HG03457 (cell line): ENCODE results near the gene NLRP9.

Source experiments
- ATAC-seq: cut with Tn5 transposase; IDR thresholded peaks from one replicate; pipeline ENCODE4 v1.9.1; 2021; ENCODE audit warnings: moderate number of reproducible peaks; ENCODE audit not compliant: unreplicated experiment

Gene NLRP9

GRCh38 chr19:55674841-55675660, 63.2 kb downstream of the NLRP9 start, which contains the start of gene EPN1:
Gene EPN1, plus strand, starts transcription at chr19:55675226. Its CDS starts 3,402 bp downstream, at chr19:55678628.
- peak; percentile 40 for ATAC-seq

DNA sequence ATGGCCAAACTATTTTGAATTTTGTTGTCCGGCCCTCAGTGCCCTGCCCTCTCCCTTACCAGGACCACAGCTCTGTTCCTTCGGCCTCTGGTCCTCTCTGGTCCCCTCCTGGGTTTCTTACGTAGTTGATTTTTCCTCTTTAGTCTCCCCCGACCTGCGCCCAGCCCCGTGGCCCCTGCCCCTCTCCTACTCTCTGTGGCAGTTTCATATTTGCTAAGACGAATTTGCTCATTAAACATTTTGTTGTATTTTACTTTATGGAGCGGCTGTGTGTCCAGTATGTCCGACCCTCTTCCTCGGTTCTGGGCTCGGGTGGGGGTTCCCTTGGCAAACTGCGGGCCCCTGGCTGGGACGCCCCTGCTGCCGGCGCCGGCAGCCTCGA, 63.8 kb downstream of the NLRP9 start:
- ATAC-seq: no peak

GRCh38 chr19:55673889-55674288, 64.3 kb downstream of the NLRP9 start:
- no peak for ATAC-seq

DNA sequence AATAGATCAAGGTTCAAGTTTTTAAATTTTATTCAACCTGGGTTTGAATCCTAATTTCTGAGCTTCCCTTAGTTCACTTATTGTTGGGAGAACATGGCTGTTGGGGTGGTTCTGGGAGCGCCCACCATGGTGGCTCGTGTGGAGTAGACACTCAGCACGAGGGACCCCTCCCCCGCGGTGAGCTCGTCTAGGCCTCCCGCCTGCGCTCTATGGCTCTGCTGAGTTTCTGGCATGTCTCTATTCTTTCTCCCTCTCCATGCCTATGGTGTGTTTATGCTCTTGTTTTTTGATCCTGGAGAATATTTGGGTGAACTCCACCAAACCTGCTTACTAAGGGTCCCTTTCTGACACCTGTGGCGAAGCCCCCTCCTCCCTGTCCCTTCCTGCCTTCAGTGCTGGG, 64.7 kb downstream of the NLRP9 start:
- no peak for ATAC-seq

DNA sequence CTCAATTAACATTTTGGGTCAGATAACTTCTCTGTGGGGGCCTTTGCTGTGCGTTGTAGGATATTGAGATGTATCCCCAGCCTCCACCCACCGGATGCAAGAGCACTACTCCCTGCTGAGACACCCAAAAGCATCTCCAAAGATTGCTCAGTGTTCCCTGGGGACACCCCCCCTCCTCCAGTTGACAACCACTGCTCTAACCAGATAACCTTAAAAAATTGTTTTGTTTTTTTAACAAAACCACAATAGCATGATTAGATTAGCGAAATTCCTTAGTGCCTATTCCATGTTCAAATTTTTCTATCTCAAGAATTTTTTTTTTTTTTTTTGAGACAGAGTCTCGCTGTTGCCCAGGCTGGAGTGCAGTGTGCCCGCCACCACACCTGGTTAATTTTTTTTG, 65.8 kb downstream of the NLRP9 start:
- ATAC-seq: no peak

GRCh38 chr19:55671054-55671378, 67.2 kb downstream of the NLRP9 start:
- no peak for ATAC-seq

GRCh38 chr19:55670280-55671053, 67.7 kb downstream of the NLRP9 start:
- ATAC-seq: no peak

GRCh38 chr19:55669418-55670279, 68.6 kb downstream of the NLRP9 start:
- no peak for ATAC-seq

- ATAC-seq: no peak
These were observed 69.4 kb downstream of the NLRP9 start for GRCh38 chr19:55668603-55669348.

DNA sequence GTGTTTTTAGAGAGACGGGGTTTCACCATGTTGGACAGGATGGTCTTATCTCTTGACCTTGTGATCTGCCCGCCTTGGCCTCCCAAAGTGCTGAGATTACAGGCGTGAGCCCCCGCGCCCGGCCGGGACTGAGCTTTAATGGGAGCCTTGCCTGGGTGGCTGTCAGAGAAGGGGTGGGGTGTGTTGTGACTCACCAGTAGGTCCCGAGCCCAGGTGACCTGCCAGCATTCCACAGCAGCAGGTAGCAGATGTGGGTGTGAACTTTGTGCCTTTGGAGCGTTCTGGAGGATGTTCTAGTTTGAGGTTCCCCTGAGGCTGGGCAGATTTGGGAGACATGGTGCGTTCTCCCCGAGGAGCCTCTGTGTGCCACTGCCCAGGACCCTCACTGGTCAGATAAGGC, 70.2 kb downstream of the NLRP9 start:
- ATAC-seq: no peak

DNA sequence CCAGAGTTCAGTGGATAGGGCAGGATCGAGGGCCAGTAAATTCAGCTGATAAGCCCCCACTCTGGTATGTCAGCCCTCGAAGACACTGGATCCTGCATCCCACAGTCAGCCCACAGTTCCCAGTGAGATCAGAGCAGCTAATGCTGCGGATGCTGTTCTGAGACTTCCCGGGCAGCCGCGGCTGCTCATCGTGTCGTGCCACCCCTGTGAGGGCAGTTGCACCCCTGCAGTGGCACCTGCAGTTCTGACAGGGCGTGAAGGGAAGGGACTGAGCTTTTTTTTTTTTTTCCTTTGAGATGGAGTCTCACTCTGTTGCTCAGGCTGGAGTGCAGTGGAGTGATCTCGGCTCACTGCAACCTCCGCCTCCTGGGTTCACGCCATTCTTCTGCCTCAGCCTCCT, 70.7 kb downstream of the NLRP9 start:
- no peak for ATAC-seq

DNA sequence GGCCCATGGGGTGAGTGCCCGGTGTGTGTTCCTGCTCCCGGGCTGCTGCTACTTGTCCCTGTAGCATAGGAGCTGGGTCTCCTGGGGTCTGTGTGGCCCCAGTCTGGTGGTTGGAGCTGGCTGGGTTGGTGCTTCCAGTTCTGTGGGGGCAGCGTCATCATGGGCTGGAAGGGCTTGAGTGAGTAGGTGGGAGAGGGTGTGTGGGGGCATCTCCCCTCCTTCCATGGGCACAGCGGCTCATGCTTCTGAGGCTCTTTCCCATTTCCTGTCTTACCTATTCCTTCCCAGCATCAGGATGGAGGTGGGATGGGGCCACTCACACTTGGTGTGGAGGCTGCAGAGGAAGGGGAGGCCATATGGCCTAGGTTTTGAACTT, 71.2 kb downstream of the NLRP9 start:
- no peak for ATAC-seq

DNA sequence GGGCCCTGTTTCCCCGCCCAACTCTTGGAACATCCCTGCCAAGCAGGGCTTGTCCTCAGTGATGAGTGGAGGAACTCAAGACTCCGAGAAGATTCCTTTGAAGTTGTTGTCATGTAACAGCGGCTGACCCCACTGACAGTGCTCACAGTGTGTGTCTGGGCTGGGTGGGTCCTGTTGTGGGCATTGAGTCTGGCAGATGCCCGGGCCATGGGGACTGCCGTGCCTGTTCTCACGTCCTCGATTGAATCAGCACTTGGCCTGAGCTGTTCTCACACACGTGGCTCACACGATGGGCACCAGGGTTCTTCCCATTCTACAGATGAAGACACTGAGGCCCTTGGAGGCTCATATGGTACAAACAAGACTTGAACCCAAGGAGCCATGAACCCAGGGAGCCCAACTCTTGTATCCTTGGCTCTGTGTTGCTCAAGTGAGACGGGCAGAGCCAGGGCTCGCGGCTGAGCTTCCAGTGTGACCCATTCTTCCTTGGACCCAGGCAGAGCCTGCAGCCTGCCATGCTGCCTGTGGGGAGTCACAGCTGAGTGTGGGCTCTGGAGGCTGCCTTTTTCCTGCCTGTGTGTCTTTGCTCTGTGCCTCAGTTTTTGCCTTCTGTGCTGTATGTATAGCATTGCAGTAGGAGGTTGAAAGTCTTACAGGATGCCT, 71.7 kb downstream of the NLRP9 start:
- ATAC-seq: no peak

GRCh38 chr19:55663846-55664536, 74.2 kb downstream of the NLRP9 start:
- ATAC-seq: no peak

DNA sequence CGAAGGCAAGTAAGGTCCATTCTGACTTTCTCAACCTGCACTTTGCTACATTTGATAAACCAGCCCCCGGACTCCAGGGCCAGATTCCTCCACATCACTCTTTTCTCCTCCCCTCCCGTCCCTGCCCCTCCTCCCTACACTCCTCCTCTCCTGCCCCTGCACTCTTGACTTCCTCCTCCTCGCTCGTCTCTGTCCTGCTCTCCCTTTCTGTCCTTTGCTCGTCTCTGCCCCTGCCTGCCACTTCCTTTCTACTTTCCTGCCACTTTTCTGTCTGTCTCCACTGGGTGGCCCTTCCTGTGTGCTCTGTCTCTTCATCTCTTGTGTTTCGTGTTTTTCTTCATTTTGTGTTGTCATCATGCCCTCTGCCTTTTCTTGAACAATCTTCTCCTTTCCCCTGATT, 76.4 kb downstream of the NLRP9 start:
- no peak for ATAC-seq

DNA sequence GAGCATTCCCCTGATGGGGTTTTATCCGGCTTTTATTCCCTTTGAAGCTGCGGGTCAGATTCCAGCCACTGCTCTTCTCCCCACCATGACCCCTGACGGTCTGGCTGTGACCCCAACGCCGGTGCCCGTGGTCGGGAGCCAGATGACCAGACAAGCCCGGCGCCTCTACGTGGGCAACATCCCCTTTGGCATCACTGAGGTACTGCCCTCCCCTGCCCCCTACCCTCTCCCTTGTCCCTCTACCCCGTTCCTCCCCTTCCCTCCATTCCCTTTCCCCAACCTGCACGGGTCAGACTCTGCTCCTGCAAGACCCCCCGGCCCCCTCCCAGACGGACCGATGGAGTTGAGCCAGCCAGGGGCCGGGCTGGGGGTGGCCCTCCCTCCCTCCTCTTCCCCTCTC, 77.2 kb downstream of the NLRP9 start:
- ATAC-seq: no peak

- ATAC-seq: no peak
These were observed 77.8 kb downstream of the NLRP9 start for GRCh38 chr19:55660404-55660803.

DNA sequence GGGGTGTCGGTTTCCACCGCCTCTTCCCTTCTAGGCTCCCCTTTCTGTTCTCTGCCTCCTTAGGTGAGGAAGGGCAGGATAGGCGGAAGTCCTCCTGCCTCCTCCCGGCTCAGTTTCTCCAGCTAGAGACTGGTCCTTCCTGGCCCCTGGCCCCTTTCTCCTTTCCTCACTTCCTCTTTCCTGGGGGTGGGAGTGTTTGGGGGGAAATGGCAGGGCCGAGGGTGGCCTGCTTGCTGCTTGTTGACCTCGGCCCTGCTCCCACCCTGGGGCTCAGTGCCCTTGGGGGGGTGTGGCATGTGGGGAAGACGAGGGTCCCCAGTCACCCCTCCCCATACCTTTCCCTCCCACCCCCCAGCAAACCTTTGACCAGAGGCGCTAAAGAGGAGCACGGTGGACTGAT, 78.4 kb downstream of the NLRP9 start:
- ATAC-seq: no peak

- ATAC-seq: no peak
These were observed 79.2 kb downstream of the NLRP9 start for GRCh38 chr19:55658846-55659459.
